GM10266 (cell line): ENCODE results near the gene SSTR5.

ENCODE experiments used
- DNase-seq: peaks from one replicate; pipeline ENCODE4 v3.0.0; 2012; ENCODE audit errors: extremely low spot score
- CTCF ChIP-seq: IDR thresholded peaks from 2 replicates; pipeline ENCODE4 v1.5.1; 2012; ENCODE audit warnings: mild to moderate bottlenecking, low read depth; ENCODE audit not compliant: control insufficient read depth, insufficient read depth; ENCODE audit errors: missing control alignments

Gene SSTR5

GRCh38 chr16:1028524-1029258, 43.9 kb upstream of the SSTR5 start:
- TF ChIP-seq CTCF = no peak
- no peak for DNase-seq

- no peak for DNase-seq
- no peak for TF ChIP-seq CTCF
These were observed 43.3 kb upstream of the SSTR5 start for GRCh38 chr16:1029259-1029545.

- no peak for TF ChIP-seq CTCF
- DNase-seq = no peak
These were observed 42.1 kb upstream of the SSTR5 start for GRCh38 chr16:1030473-1030901.

GRCh38 chr16:1031666-1032065, 40.9 kb upstream of the SSTR5 start:
- no peak for DNase-seq
- TF ChIP-seq CTCF = no peak

- TF ChIP-seq CTCF = no peak
- no peak for DNase-seq
These were observed 39.9 kb upstream of the SSTR5 start for GRCh38 chr16:1032607-1033006.

- TF ChIP-seq CTCF = no peak
- no peak for DNase-seq
These were observed 39.3 kb upstream of the SSTR5 start for GRCh38 chr16:1033128-1033679.

- no peak for DNase-seq
- no peak for TF ChIP-seq CTCF
These were observed 38.1 kb upstream of the SSTR5 start for GRCh38 chr16:1034230-1035065.
